ENCODE results near the gene SLC6A1.
"Not testable (repeated sequence)": the region's sequence is repeated elsewhere in the genome, so short reads cannot be mapped to it uniquely, and the experiment has no call there.

Gene SLC6A1

DNA sequence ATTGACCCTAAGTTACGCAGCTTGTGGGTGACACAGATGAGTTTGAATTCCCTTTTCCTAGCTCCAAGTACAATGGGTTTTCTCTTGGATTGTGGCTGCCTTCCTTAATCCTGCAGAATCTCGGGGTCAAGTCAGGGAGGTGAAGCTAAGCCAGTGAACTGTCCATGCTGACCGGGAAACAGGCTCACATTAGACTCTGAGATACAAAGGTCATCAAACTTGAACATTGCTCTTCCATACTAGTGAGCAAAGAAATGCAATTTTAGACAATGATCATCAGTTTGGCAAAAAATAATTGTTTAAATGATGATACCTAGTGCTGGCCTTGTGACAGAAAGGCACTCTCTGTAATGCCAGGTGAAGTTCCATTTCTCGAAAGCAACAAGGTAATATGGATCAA lies 31.6 kb downstream of the SLC6A1 start:
- no peak for FAIRE-seq

DNA sequence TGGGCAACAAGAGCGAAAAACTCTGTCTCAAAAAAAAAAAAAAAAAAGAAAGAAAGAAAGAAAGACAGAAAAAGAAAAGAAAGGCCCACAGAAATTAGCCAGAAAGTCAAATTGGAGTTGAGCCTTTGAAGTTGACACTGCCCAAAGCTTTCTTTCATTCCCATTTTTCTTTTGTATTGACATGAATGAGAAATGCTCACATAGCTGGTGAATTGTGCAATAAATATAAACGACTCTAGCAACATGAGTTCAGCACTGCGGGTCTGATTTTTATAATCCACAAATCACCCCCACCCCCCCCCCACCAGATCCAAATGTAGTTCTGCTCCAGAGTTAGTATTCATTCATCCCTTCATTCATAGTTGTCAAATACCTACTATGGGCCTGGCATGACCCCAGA lies 37.4 kb downstream of the SLC6A1 start:
- no peak for FAIRE-seq

DNA sequence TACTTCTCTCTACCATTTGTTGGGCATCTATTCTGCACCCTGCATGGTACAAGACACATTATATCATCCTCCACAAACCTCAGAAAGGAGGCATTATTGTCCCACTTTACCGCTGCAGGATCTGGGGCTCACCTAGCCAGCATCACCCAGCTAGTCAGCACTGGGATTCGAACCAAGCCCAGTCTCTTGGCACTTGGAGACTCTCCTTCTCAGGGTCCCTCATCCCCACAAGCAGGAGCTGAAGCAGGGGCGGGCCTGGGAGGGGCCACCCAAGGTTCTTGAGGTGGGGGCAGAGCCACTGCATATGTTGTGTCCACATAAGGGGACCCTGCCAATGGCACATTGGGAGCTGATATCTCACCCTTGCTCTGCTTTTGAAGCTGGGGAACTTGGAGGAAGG lies 41.3 kb downstream of the SLC6A1 start:
- FAIRE-seq = no peak

DNA sequence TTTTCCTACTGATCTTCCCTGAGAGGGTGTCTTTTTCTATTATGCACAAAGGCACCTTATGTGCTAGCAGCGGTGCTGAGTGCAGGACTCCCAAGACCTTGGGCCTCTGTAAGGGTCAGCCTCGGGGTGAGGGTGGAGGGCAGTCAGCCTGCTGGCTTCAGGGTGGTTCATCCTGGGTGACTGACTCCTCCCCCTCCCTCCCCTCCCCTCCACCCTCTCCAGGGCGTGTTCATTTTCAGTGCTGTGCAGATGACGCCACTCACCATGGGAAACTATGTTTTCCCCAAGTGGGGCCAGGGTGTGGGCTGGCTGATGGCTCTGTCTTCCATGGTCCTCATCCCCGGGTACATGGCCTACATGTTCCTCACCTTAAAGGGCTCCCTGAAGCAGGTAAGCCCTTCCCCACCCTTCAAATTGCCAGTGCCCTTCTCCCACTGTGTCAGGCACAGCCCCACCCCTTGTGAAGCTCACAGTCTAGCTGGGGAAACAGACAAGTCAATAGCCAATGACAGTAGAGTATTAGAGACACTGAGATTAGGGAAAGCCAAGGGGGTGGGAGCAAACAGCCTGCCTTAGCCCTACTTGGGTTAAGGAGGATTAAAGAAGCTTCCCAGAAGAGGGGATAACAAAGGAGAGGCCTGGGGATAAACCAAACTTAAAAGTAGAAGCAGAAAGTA lies 41.9 kb downstream of the SLC6A1 start:
- FAIRE-seq = no peak

DNA sequence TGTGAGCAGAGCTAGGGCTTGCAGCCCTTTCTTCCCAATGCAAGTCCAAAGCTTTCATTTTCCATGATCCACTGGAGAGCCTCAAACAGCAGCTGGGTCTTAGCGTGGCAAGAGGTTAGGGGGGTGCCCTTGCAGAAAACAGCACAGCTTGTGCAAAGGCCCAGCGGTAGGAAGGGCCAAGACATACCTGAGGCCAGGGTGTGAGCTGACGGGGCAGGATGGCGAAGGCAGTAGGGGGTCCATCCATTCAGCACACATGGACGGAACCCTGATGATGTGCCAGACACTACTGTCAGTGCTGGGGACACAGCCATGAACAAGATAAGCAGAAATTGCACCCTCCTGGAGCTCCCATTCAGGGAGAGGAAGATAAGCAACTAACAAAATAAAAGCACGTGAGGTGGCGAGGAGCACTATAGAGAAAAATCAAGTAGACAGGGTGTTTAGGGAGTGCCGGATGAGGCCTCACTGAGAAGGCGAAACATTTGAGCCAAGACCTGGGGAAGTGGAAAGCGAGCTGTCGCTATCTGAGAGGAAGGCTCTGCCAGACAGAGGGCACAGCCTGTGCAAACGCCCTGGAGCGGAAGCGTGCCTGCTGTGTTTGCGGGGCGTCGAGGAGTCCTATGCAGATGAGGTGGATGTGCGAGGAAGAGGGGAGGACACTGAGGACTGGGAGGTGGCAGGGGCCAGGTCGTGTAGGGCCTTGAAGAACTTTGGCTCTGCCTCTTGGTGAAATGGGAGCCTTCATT lies 43.4 kb downstream of the SLC6A1 start:
- FAIRE-seq = no peak

DNA sequence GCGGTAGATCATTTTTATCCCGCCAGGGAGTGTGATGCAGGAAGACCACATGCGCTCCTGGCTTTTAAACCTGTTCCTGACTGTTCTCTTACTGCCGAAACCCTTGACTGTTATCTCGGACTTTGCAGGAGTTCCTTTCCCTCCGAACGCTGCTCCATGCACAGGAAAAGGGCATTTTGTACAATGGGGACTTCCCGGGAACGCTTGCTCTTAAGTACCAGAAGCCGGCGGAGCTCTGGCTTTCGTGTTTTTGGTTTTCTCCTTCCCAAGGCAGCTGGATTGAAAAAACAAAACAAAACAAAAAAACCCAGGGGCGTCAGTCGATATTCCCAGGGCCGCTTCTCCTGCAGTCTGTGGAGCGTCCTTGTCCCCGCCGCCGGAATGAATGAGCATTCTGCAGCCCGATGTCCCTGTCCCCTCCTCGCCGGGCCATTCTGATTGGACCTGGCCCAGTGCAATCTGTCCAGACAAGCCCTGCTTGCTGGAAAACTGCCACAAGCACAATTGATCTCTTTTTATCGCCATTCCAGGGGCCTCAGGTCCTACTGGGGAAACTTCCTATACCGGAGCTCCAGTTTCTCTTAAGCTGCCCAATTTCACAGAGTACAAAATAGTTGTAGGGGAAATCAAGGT lies 44.8 kb downstream of the SLC6A1 start:
- no peak for FAIRE-seq

DNA sequence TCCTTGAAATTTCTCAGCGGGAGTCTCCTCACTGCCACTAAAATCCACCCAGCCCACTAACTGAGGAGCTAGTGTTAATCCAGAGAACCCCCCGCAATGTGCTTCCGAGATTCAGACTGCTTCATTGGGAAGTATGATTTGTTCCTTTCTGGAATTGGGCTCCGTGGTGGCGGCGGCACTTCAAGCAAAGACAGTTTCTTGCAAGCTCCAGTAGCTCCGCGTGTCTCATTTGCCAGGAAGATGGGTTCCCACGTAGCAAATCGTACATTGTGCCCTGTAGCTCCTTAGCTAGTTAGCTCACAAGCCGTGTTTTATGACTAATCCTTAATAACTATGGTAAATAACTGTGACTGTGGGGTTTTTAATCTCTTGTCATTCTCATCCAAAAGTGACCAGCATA lies 45.4 kb downstream of the SLC6A1 start:
- no peak for FAIRE-seq

DNA sequence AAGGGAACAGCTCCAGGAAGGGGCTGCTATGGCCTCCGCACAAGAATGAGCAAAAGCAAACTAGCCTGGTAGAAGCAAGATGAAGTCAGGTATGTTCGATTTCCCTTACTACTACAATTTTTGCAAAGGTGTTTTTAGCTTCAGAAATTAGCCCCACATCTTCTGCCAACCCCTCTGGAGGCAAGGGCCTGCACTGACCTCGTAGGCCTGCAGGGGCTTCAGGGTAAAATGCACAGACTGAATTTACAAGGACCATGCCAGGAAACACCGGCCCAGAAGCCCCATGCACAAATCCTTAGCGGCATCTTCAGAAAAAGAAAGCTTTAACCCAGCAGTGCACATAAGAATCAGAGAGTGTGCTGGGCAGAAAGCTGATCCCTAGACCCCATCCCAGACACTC lies 53.0 kb downstream of the SLC6A1 start:
- FAIRE-seq = no peak

DNA sequence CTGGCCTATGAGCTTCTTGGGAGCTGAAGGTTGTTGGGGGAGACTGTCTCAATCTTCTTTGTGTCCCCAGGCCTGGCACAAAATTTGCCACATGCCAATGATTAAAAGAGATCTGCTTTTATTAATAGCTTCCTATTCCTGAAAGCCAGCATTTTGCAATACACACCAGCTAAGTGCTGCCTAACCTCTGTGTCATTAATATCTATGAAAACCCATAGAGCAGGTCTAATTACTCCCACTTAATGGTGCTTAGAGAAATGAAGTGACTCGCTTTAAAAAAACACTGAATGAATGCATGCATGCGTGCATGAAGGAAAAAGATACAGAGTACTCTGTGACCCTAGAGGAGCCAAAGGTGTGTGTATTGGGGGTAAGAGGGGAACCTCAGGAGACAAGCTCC lies 55.0 kb downstream of the SLC6A1 start:
- no peak for FAIRE-seq

DNA sequence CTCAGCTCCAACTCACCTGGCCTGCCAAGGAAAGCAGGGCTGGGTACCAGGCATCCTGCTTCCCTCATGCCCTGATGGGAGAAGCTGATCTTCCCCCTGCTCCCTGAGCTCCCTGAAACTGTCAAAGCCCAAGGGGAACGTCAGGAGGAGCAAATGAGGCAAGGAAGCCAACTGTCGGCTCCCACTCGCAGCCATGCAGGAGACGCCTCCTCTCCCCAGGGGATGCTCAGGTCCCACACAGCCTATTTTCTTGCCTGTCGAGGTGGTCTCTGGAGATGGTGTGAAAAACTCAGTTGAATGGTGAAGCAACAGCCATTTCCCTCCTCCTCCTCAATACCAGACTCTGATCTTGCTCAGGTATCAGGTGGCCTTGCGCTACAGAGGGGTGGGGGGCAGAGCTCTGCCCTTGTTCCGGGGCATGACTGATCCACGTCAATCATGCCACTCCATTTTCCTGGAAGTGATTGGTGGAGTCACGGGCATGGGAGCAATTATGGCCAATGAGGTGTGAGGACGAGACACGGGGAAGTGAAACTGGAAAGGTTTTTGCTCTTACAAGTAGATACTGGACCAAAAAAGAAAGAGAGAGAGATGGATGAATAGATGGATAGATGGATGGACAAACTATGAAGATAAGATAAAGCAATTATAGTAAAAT lies 58.2 kb downstream of the SLC6A1 start:
- FAIRE-seq = no peak

DNA sequence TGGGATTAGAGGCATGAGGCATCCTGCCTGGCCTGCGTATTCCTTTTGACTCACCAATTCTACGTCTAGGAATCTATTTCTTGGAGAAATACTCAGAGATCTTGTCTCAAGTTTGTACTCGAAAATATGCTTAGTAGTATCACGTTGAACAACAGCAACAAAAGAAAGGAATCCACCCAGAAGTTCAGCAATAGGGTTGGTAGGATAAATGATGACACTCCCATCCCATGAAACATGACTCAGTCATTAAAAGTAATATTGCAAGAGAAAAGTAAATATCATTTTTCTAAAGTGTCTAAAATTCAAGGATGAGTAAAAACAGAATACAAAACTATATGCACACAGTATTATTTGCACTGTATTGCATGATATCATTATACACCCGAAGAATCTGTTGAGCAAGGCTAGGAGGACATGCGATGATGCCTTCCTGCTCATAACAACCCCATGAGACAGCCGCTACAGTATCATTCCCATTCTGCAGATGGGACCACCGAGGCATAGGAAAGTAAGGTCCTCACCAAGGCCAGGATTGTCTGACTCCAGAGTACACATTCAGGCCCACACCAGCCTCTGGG lies 61.5 kb downstream of the SLC6A1 start:
- no peak for FAIRE-seq

DNA sequence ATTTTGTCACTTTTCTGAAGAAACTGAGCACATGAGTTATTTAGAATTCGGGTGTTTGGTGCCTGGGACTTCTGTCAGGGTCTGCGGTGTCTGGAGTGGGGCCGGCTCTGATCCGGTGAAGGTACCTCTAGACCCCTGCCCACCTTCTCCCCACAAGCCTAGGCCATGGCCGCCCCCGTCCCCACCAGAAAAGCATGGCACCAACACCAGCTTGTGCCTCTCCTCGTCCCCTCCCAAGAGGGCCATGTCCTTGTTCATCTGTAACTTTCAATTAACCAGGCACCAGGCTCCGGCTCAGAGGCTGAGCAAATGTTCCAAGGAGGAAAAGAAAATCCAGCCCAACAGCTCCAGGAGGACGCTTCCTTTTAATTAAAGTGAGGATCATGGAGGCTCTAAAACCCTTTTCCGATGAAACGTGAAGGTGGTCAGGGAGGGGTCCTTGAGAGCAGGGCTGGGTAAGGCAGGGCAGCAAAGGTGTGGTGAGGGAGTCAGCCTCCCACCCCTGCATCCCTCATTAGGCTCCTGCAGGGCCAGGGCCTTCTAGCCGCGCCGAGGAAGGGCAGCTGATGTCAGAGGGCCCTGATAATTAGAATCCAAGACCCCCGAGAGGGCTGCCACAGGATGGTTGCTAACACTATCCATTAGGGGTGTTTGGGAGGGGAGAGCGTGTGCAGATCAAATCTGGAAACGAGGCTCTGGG lies 62.3 kb downstream of the SLC6A1 start:
- FAIRE-seq = no peak

DNA sequence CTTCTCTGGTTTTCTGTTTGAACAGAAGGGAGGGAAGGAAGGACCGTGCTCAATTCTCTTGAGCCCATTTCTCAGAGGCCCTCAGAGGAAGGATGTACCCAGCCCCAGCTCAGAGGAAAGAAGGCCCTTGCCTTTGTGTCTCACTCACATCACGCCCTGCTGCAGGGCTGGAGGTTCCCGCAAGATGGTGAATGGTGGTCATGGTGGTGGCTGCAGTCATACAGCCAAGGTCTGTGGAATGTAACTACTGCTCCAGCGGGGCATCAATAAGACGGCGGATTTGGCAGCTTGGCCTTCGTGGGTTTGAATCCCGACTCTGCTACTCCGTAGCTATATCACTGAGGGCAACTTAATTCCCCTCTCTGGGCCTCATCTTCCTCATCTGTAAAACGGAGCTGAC lies 62.9 kb downstream of the SLC6A1 start:
- no peak for FAIRE-seq

DNA sequence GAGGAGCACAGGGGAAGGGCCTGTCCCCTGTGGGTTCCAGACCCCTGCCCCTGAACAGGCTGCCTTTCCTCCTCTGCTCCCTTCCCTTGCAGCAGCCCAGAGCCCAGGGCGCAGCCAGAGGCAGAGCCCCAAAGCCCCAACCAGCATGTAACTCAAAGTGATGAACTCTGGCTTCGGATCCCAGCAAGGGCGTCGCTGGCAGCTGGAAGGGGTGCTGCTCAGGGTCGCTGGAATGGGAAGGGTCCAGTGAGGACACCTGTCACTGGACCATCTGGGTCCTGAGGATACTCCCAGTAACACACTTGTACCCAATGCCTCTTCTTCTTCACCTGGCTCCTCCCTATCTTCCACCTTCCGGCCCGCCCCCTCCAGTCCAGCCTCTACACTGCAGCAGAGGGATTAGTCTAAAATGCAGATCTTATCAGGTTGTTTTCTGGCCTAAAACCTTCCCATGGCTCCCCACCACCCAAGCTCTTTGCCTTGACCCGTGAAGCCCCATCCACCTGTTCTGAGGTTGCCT lies 64.0 kb downstream of the SLC6A1 start:
- no peak for FAIRE-seq

DNA sequence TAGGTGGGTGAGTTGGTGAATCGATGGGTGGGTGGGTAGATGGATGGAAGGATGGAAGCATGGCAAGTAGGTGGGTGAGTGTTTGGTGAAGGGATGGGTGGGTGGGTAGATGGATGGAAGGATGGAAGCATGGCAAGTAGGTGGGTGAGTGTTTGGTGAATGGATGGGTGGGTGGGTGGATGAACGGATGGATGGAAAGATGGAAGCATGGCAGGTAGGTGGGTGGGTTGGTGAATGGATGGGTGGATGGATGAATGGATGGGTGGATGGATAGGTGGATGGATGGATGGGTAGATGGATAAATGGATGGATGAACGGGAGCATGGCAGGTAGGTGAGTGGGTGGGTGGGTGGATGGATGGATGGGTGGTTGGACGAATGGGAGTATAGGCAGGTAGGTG lies 65.1 kb downstream of the SLC6A1 start:
- FAIRE-seq = no peak

DNA sequence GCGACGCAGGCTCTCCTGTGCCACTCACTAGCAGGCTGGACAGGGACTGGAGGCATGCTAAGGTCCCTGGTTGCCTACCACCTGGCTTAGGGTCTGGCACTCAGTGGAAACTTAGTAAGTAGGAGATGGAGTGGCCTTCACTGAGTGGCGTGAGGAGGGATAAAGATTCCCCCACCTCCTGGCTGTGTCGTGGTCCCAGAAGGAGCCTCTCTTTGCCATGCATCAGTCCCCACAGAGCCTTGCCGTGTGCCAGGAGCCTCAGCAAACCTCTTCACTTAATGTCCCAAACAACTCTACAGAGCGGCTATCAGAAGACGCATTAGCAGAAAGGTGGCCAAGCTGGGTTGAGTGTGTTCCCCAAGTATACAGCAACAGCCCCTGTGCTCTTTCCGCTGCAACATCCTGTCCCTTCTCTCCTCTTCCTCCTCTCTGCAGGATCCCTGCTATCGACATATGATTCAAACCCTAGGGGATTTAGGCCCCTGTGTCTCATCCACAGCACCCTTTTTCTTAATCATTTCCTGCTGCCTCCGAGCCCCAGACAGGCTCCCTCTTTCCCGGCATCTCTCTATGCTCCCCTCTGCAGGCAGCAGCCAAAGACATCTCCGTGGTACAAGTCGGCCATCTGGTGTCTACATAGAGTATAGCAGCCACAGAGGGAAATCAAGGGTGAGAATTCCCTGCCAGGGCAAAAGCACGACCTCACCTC lies 66.7 kb downstream of the SLC6A1 start:
- FAIRE-seq = no peak

DNA sequence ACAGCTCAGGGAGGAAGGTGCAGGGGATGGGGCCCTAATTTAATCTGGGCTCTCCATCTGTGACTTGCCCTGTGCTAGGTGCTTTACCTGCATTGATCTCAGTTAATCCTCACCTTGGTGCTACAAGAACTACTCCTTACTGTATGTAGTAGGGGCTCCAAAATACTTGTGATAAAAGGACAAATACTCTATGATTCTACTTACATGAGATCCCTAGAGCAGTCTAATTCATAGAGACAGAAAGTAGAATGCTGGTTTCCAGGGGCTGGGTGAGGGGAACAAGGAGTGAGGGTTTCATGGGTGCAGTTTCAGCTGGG lies 67.2 kb downstream of the SLC6A1 start:
- no peak for FAIRE-seq

DNA sequence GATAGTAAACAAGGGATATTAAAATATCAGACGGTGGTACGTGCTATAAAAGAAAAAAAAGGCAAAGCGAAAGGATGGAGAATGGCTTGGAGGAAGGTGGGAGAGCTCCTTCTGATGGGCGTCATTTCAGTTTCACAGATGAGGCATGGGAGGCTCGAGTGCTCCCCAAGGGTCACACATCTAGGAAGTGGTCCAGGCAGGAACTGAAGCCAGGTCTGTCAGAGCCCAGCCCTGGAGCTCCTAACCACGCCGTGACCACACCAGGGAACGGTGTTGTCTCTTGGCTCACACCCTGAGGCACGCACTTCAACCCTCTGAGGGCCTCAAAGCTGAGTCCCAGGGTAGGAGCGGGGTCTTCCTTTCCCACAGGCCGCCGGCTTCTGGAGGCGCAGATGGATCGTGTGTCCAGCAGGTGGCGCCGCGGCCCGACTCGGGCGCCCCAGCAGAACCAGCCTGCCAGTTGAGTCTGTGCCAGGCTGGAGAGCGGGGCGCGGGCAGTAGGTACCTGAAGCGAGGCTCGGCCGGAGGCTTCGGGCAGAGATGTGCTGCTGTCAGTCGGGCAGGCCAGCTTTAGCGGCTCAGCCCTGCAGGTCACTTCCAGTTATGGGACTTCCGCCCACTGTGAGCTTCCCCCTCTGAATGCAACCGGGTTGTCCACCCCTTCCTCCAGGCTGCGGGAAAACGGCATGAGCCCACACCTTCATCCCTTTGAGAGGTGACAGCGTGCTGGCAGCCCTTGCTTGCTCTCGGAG lies 68.1 kb downstream of the SLC6A1 start:
- FAIRE-seq = no peak

DNA sequence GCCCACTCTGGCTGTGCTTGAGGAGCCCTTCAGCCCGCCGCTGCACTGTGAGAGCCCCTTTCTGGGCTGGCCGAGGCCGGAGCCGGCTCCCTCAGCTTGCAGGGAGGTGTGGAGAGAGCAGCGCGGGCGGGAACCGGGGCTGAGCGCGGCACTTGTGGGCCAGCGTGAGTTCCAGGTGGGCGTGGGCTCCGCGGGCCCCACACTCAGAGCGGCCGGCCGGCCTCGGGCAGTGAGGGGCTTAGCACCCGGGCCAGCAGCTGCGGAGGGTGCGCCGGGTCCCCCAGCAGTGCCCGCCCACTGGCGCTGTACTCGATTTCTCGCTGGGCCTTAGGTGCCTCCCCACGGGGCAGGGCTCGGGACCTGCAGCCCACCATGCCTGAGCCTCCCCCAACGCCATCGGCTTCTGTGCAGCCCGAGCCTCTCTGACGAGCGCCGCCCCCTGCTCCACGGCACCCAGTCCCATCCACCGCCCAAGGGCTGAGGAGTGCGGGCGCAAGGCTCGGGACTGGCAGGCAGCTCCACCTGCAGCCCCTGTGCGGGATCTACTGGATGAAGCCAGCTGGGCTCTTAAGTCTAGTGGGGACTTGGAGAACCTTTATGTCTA lies 68.8 kb downstream of the SLC6A1 start:
- FAIRE-seq = not testable (repeated sequence)

DNA sequence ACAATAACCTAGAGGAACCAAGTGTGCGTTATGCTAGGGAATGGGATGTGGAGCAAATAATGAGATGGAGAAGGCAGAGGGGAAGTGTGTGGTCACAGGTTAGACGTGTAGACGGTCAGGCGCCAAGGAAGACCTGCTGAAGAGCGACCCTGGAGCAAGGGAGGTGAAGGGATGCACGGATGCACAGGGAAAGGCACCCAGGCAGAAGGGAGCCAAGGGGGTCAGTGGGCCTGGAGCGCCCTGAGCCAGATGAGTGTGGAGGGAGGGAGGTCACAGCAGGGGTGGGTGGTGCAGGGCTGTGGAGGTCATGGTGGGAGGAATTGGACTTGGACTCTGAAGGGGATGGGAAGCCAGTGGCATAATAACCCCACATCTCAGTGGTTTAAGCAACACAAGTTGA lies 70.2 kb downstream of the SLC6A1 start:
- FAIRE-seq = no peak

All from islet of Langerhans (tissue), 1 donor.